ENCODE measurements around the gene ERBB4. TPM values are rescaled to one million over a fixed set of nuclear protein-coding genes. Genes with fewer than 3 reads are reported as not detected.

The ERBB4 gene
- polyA plus RNA-seq, 1 of the 3 experiments (the other 2 are of a cell fraction): 0.05 TPM

- POLR2A ChIA-PET: no interaction called here
- no peaks in the 10 kb centered on the region; the same call in 1 of the 2 replicates for H3K79me2 ChIP-seq (ENCODE audit: insufficient read depth)
- no peak overlapping the region for H2AFZ ChIP-seq (ENCODE audit: low read depth)
- H3K4me1 ChIP-seq (ENCODE audit: control insufficient read depth in 1 of 2, insufficient read depth in 2 of 2, low read depth in 1 of 2, low read length in 1 of 2): peaks cover 0 to 2% of the 10 kb centered on the region in 2 experiments; a peak in 2 of 4 replicates
- no peaks in the 10 kb centered on the region for H3K9me3 ChIP-seq
- CTCF ChIA-PET: no interaction called here
- no peak overlapping the region for H3K4me3 ChIP-seq (ENCODE audit: low read depth in 2 of 2, low read length in 1 of 2)
- DNase-seq: no peak
- H3K9me2 ChIP-seq: no peaks in the 10 kb centered on the region
- no peak overlapping the region for H3K4me2 ChIP-seq
- H3K27me3 ChIP-seq (ENCODE audit: insufficient read depth): no peaks in the 10 kb centered on the region
- no peaks in the 10 kb centered on the region for H3K36me3 ChIP-seq (replicated peaks in 1 of 2; ENCODE audit: control insufficient read depth in 1 of 2, insufficient read depth in 2 of 2, low read length in 1 of 2)
- H4K20me1 ChIP-seq (ENCODE audit: insufficient read depth): no peaks in the 10 kb centered on the region
- TF ChIP-seq RXRA (IDR thresholded peaks at IDR 0.05; ENCODE audit: borderline replicate concordance, low read depth): no peak
- TF ChIP-seq NRF1 (IDR thresholded peaks at IDR 0.05; ENCODE audit: low read depth, low read length): no peak
- no peak for TF ChIP-seq FOXM1 (IDR thresholded peaks at IDR 0.05; ENCODE audit: low read depth)
- TF ChIP-seq, protein P1, sequence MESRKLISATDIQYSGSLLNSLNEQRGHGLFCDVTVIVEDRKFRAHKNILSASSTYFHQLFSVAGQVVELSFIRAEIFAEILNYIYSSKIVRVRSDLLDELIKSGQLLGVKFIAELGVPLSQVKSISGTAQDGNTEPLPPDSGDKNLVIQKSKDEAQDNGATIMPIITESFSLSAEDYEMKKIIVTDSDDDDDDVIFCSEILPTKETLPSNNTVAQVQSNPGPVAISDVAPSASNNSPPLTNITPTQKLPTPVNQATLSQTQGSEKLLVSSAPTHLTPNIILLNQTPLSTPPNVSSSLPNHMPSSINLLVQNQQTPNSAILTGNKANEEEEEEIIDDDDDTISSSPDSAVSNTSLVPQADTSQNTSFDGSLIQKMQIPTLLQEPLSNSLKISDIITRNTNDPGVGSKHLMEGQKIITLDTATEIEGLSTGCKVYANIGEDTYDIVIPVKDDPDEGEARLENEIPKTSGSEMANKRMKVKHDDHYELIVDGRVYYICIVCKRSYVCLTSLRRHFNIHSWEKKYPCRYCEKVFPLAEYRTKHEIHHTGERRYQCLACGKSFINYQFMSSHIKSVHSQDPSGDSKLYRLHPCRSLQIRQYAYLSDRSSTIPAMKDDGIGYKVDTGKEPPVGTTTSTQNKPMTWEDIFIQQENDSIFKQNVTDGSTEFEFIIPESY (IDR thresholded peaks at IDR 0.05; ENCODE audit: borderline replicate concordance, low read depth): no peak
- TF ChIP-seq JUND (IDR thresholded peaks at IDR 0.05): no peak
- no peak for TF ChIP-seq FOSL2 (IDR thresholded peaks at IDR 0.05; ENCODE audit: borderline replicate concordance, low read depth)
- no peak for TF ChIP-seq GABPA (IDR thresholded peaks at IDR 0.05; ENCODE audit: low read depth)
- no peak for TF ChIP-seq MAX (IDR thresholded peaks at IDR 0.05; ENCODE audit: low read depth)
- no peak for TF ChIP-seq RAD21 (IDR thresholded peaks at IDR 0.05; ENCODE audit: low read length)
- TF ChIP-seq GATA2 (CRISPR knock-in tag; IDR thresholded peaks at IDR 0.05): no peak
- TF ChIP-seq REST (IDR thresholded peaks at IDR 0.05; ENCODE audit: low read depth, low read length): no peak
- no peak overlapping the region for H3K9ac ChIP-seq
- no peaks in the 10 kb centered on the region for H3F3A ChIP-seq (replicated peaks; ENCODE audit: insufficient read depth)
- no peak overlapping the region for H3K27ac ChIP-seq (ENCODE audit: low read depth in 2 of 2, low read length in 1 of 2)
- 84% methylated on average over 2 of the region's 2 CpGs for WGBS (ENCODE audit: low lambda C conversion rate)
These were observed 279.4 kb downstream of the ERBB4 start for GRCh38 chr2:212259226-212259625.

GRCh38 chr2:212254339-212254738 is 284.3 kb downstream of the ERBB4 start:
- H3K4me3 ChIP-seq (ENCODE audit: low read depth in 2 of 2, low read length in 1 of 2): no peak overlapping the region
- peak; percentile 8 for DNase-seq
- no peak overlapping the region for H3K27ac ChIP-seq (ENCODE audit: low read depth in 2 of 2, low read length in 1 of 2)
- no peak for TF ChIP-seq NFIC (IDR thresholded peaks at IDR 0.05; ENCODE audit: borderline replicate concordance)
- no peak for TF ChIP-seq CHD2 (IDR thresholded peaks at IDR 0.05; ENCODE audit: low read length, partially characterized antibody)
- TF ChIP-seq, protein P1 (IDR thresholded peaks at IDR 0.05; ENCODE audit: borderline replicate concordance, low read depth): no peak
- no peak for TF ChIP-seq RAD21 (IDR thresholded peaks at IDR 0.05; ENCODE audit: low read length)
- no peak for TF ChIP-seq FOXJ3 (CRISPR knock-in tag; IDR thresholded peaks at IDR 0.05)
- no peak for TF ChIP-seq RFX5 (IDR thresholded peaks at IDR 0.05; ENCODE audit: low read length)
- TF ChIP-seq MAX (IDR thresholded peaks at IDR 0.05; ENCODE audit: low read depth): no peak
- WGBS (ENCODE audit: low lambda C conversion rate): 63% methylated on average over 5 of the region's 5 CpGs
- ChIA-PET CTCF (no interaction called here), POLR2A (no interaction called here)
- H3F3A ChIP-seq (replicated peaks; ENCODE audit: insufficient read depth): no peaks in the 10 kb centered on the region
- peaks cover 0 to 3% of the 10 kb centered on the region in 2 experiments; a peak in 2 of 4 replicates for H3K4me1 ChIP-seq (ENCODE audit: control insufficient read depth in 1 of 2, insufficient read depth in 2 of 2, low read depth in 1 of 2, low read length in 1 of 2)
- H3K79me2 ChIP-seq (ENCODE audit: insufficient read depth): no peaks in the 10 kb centered on the region; the same call in 1 of the 2 replicates
- no peaks in the 10 kb centered on the region for H3K36me3 ChIP-seq (replicated peaks in 1 of 2; ENCODE audit: control insufficient read depth in 1 of 2, insufficient read depth in 2 of 2, low read length in 1 of 2)
- H3K27me3 ChIP-seq (ENCODE audit: insufficient read depth): no peaks in the 10 kb centered on the region
- H3K9ac ChIP-seq: no peak overlapping the region
- H2AFZ ChIP-seq (ENCODE audit: low read depth): no peak overlapping the region
- H3K9me2 ChIP-seq: no peaks in the 10 kb centered on the region
- H3K9me3 ChIP-seq: no peaks in the 10 kb centered on the region
- H4K20me1 ChIP-seq (ENCODE audit: insufficient read depth): no peaks in the 10 kb centered on the region
- H3K4me2 ChIP-seq: no peak overlapping the region

Data from SK-N-SH (cell line).